Measurements from ENCODE around the gene KLF1.
A peak's percentile ranks its signal among the peaks of the same experiment; 100 is the strongest.
"Not testable (repeated sequence)": the region's sequence is repeated elsewhere in the genome, so short reads cannot be mapped to it uniquely, and the experiment has no call there.

KLF1 gene

GRCh38 chr19:12886969-12887747 is at the start of gene KLF1:
TSS of gene KLF1 (minus strand) at chr19:12887201. CDS start at chr19:12887140, 61 bp downstream.
- DNase-seq = no peak

DNA sequence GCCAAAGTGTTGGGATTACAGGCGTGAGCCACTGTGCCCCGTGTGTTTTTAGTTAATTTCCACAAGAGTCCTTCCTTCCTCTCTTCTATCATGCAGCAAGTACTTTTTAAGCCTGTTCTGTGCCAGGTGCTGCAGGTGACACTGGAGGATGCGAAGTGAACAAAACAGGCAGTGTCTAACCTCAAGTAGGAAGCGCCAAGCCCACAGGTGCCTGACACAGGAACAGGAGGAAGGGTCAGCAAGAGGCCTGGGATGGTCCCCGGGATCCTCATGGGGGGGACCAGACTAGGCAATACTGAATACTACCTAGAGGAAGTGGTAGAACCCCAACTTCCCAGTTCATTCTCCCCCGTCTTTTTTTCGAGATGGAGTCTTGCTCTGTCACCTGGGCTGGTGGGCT is 49.6 kb upstream of the KLF1 start:
- no peak for DNase-seq

DNA sequence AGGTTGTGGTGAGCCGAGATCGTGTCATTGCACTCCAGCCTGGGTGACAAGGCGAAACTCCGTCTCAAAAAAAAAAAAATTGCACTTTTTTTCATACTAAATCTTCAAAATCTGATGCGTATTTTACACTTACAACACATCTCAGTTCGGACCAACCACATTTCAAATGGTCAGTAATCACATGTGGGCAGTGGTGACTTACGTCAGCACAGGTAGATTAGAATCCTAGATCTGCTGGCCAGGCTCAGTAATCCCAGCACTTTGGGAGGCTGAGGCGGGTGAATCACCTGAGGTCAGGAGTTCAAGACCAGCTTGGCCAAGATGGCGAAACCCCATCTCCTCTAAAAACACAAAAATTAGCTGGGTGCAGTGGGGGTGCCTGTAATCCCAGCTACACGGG is 48.1 kb upstream of the KLF1 start:
- no peak for DNase-seq

DNA sequence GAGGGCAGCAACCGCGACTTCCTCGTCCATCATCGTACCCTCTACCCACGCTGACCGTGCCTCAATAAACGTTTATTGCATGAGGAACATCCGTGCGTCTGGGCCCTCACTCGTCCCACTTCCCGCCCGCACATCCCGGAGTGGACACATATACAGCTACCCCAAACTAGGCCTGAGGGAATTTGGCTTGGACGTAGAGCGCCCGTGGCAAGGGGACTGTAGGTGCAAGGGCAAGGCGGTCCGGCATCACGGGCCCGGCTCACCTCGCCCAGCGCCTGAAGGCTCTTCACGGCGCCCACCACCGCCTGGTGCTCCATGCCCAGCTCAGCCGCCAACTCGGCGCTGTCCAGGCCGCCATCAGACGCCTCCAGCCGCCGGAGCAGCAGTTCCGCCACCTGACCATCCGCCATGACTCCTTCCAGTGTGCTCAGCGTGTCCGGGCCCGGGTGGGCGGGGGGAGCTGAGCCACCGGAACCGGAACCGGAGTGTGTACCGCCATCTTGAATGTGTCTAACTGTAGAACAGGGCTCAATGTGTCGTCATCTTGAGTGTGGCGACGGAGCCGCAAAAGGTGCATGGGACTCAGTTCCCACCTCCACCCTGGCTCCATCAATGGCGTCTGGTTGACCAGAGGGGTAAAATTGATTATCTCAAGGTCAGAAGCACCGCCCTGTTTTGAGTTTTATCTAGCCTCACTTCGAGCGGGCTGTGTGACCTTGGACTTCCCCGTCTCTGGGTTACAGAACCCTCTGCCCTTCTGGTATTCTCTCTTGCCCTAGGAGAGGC is 46.5 kb upstream of the KLF1 start, which contains the start of gene FARSA:
Gene FARSA (minus strand): TSS at position 425 of the 786 bp plus-strand sequence. CDS start 15 bp downstream, at position 410.
- DNase-seq = peak; percentile 92

- DNase-seq = no peak
These were observed 45.6 kb upstream of the KLF1 start for GRCh38 chr19:12932392-12933286.

- DNase-seq = no peak
These were observed 43.1 kb upstream of the KLF1 start for GRCh38 chr19:12930002-12930645.

DNA sequence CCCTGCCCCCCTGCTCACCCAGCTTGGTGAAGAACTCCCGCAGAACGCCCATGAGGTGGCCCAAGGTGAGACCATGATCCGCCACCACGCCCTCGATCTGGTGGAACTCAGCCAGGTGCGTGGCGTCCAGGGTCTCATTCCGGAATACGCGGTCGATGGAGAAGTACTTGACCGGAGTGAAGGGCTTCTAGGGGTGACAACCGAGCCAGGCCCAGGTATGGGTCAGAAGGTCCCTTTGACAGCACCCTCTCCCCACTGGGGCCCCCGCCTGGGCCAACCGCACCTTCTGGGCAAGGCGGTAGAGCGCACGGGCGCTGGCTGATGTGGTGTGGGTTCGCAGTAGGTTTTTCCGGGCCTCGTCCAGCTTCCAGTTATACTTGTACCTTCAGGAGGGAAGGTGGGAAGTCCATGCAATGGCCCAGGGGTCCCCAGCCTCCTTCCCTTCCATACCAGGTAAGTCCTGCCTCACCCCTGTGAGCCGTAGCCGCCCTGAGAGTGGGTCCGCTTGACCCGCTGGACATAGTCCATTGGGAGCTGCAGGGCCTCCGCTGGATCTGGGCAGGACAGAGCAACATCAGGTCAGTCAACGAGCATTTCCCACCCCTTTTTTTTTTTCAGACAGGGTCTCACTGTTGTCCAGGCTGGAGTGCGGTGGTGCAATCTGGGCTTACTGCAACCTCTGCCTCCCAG is 37.8 kb upstream of the KLF1 start:
- no peak for DNase-seq

- DNase-seq = no peak
These were observed 36.0 kb upstream of the KLF1 start for GRCh38 chr19:12922959-12923358.

GRCh38 chr19:12921047-12921446 is 34.0 kb upstream of the KLF1 start:
- DNase-seq = no peak

DNA sequence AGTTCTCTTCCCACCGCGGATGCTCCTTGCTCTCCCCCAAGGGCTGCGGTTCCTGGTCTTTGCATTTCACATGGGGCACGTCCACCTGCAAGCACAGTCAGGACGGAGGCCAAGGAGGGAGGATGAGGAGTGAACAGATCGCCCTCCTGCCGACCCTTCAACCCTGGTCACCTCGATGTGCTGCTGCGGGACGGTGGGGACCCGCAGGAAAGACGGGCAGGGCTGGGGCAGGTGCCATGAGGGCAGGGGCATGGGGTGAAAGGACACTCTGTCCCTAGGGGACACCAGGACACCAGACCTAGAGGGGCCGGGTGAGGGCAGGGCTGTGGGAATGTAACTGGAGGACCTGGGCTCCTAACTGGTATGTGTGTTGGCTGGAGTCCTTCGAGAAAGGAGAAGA is 31.3 kb upstream of the KLF1 start:
- no peak for DNase-seq

DNA sequence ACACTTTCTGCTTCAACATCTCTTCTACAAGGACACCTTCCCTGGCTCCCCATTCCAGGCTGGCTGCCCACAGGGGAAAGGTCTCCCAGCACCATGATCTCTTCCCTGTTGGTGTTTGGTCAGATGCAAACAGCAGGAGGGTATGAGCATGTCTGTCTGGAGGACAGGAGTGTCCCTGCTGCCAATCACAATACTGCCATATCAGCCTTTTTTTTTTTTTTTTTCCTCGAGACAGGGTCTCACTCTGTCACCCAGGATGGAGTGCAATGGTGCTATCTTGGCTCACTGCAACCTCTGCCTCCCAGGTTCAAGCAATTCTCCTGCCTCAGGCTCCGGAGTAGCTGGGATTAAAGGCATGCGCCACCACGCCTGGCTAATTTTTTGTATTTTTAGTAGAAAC is 28.9 kb upstream of the KLF1 start:
- not testable (repeated sequence) for DNase-seq

- peak; percentile 75 for DNase-seq
These were observed 27.1 kb upstream of the KLF1 start for GRCh38 chr19:12913851-12914690.

DNA sequence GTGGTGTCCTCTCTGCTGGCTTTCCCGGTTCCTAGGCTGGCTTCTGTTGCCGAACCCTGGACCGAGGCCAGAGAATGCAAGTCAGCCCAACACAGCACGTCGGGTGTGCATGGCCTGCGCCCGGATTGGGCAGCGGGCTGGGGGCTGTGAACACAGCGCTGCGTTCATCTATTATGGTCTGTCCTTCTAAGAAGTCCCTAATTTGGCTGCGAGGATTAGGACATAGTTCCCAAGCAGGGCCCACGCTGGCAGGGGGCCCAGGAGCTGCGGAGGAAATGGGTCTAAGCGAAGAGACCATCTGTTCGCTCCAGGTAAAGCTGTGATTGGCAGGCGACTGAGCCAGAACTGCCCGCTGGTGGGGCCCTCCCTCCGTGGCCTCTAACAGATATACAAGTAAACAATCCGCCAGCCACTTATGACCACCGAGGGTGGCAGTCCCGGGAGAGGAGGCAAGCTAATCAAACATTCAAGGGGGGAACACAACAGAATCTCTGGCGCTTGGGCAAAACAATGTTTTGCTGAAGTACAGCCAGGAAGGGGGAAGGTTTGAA is 26.1 kb upstream of the KLF1 start:
- DNase-seq = no peak

DNA sequence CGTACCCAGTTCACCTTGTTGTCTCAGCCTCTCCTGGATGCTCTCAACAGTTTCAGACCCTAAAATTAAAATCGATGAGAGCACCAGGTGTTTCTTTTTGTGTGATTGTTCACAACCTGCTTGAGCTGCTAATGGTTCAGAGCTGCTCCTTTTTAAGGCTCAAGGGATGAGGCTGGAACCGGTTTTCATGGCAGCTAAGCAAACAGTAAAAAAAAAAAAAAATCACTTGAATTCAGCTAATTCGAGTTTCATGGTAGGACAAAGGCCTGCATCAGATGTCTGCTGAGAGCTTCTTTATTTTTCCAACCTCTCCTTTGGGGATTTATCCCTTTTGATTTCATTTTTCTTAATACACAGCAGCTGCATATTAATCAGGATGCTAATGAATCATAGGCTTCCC is 25.6 kb upstream of the KLF1 start:
- no peak for DNase-seq

DNA sequence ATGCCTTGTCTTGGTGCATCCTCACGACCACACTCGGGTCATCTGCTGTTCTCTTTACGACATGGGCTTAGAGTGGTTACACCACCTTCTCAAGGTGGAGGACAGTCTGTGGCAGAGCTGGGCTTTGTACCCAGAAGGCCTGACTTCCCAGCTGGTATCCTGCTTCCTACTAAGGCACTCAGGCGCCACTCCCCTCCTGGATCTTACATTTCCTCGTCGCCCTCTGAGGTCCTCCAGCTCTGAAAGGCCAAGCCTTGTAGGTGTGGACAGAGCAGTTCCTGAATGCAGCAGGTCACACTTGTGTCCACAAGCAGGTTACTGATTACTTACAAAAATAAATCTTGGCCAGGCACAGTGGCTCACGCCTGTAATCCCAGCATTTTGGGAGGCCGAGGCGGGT is 20.2 kb upstream of the KLF1 start:
- no peak for DNase-seq

- no peak for DNase-seq
These were observed 13.0 kb upstream of the KLF1 start for GRCh38 chr19:12899891-12900518.

- no peak for DNase-seq
These were observed 9.5 kb upstream of the KLF1 start for GRCh38 chr19:12896460-12896859.

DNA sequence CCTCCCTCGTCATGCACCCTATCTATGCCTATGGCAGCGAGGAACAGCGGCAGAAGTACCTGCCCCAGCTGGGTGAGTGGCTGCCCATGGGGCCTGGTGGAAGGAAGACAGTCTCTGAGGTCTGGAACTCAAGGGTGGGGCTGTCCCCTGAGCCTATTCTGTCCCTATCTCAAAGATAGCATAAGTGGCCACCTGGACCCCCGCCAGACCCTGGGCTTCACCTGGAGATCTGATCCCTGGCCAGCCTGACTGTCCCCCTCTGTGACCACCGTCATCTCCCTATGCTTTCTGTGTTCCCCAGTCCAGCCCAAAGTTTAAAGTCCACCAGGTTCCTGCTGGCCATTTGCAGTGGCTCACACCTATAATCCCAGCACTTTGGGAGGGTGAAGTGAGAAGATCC is 6.6 kb upstream of the KLF1 start:
- DNase-seq = no peak

DNA sequence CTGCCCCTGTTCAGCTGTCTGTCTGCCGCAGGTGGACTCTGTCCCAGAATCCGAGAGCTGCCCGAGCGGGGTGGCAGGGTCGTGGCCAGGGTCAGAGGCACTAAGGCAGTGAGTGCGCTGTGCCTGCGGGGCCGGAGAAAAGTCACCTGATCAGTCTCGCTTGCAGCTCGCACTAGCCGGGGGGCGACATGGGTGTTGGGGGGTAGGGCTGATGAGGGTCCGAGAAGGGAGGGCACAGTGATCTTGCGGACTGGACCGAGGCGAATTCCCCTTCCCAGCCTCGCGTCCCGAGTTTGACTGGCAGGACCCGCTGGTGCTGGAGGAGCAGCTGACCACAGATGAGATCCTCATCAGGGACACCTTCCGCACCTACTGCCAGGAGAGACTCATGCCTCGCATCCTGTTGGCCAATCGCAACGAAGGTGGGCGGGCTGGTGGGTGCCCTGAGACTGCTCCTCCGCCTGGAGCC is 4.6 kb upstream of the KLF1 start:
- DNase-seq = no peak

All from activated CD8-positive, alpha-beta memory T cell treated with anti-CD3 and anti-CD28 coated beads for 24 hours (primary cell).